Measurements from ENCODE around the gene BSPRY.

DNA sequence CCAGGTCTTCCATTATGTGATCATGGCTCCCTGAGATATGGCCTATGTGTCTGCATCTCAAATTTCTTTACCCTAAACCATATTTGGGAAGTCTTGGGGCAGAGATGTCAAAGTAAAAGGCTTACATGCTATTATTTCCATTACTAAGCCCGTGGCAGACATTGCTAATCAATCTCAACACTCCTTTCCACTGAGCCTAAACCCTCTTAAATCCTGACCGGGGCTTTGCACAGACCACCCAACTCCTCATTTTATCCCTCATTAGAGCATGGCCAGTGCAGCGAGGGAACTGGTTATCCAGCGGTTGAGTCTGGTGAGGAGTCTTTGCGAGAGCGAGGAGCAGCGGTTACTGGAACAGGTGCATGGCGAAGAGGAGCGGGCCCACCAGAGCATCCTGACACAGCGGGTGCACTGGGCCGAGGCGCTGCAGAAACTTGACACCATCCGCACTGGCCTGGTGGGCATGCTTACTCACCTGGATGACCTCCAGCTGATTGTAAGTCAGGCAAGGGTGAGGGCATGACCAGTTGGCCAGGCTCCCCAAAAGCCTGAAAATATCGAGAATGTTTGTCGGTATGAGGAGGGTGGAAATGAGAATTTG lies 11.0 kb downstream of the BSPRY start:
- TF ChIP-seq CTCF (conservative IDR thresholded peaks at IDR 0.05; ENCODE audit: low read length), result no peak
- no peak for TF ChIP-seq EZH2phosphoT487 (IDR thresholded peaks at IDR 0.05; ENCODE audit: borderline replicate concordance)

Measured in Loucy (cell line).